H1 (cell line): ENCODE data around the gene SLC13A1. TPM values are rescaled to one million over a fixed set of nuclear protein-coding genes. Genes with fewer than 3 reads are reported as not detected.

Experiments used
- CTCF ChIA-PET: fragments of 300-600 bp; sonication (Branson Sonifier 250); formaldehyde crosslinking; loops from one replicate; lab custom pipeline; 2021; ENCODE audit not compliant: partially characterized antibody; lab: Charles Lee
- POLR2A ChIA-PET: fragments of 300-600 bp; sonication (Branson Sonifier 250); formaldehyde crosslinking; loops from one replicate; lab custom pipeline; 2021; ENCODE audit warnings: inconsistent platforms; ENCODE audit not compliant: partially characterized antibody; lab: Charles Lee
- DNase-seq, 2 experiments: peaks; one replicate each; pipeline versions ENCODE4 v3.0.0 to v3.0.0-alpha.2; 2010 to 2022; ENCODE audit warnings: low spot score in 2 of 2, low read depth in 1 of 2, mixed read lengths in 1 of 2
- FAIRE-seq: peaks from 2 replicates; lab custom pipeline; 2011; peaks lifted over from hg19 to GRCh38; lab: Jason Lieb, UNC
- H2AFZ ChIP-seq: 2 replicates; pipeline ENCODE4 v1.8.1; 2012; ENCODE audit warnings: low read length, inconsistent platforms
- H2AK5ac ChIP-seq: 2 replicates; pipeline ENCODE4 v1.6.1; 2013; ENCODE audit warnings: low read depth, low read length
- H2BK120ac ChIP-seq: replicated peaks from 2 replicates; pipeline ENCODE3; 2013; ENCODE audit warnings: low read depth, low read length, inconsistent platforms
- H2BK12ac ChIP-seq: 2 replicates; pipeline ENCODE4 v1.6.1; 2013; ENCODE audit warnings: low read depth, low read length
- H2BK15ac ChIP-seq: 2 replicates; pipeline ENCODE4 v1.6.1; 2013; ENCODE audit warnings: low read length
- H2BK20ac ChIP-seq: 2 replicates; pipeline ENCODE4 v1.6.1; 2013; ENCODE audit warnings: low read length
- H2BK5ac ChIP-seq: 2 replicates; pipeline ENCODE4 v1.6.1; 2013; ENCODE audit warnings: low read depth, low read length
- H3K14ac ChIP-seq: 2 replicates; pipeline ENCODE4 v1.6.1; 2013; ENCODE audit warnings: inconsistent platforms; ENCODE audit not compliant: insufficient read length
- H3K18ac ChIP-seq: 2 replicates; pipeline ENCODE4 v1.6.1; 2013; ENCODE audit warnings: low read length; ENCODE audit errors: extremely low read depth
- H3K23ac ChIP-seq: 2 replicates; pipeline ENCODE4 v1.6.1; 2013; ENCODE audit warnings: inconsistent platforms; ENCODE audit not compliant: insufficient read length
- H3K23me2 ChIP-seq: 2 replicates; pipeline ENCODE4 v1.6.1; 2013; ENCODE audit warnings: low read depth, low read length
- H3K27ac ChIP-seq: 2 replicates; pipeline ENCODE4 v1.6.1; 2011; ENCODE audit warnings: low read depth, low read length, inconsistent platforms
- H3K27me3 ChIP-seq, 4 experiments: replicated peaks in 1 of 4; 1 replicate in 1 of 4; 2 replicates in 3 of 4; pipeline versions ENCODE4 v1.6.1 to v1.8.1; 2011 to 2013; ENCODE audit warnings: low read length in 3 of 4, mild to moderate bottlenecking in 3 of 4, inconsistent platforms in 2 of 4, mixed read lengths in 2 of 4, moderate library complexity in 1 of 4; ENCODE audit not compliant: control insufficient read depth in 3 of 4, insufficient read depth in 3 of 4; ENCODE audit errors: extremely low read depth in 1 of 4
- H3K36me3 ChIP-seq, 4 experiments: 2 replicates each; pipeline versions ENCODE4 v1.6.1 to v1.8.1; 2011 to 2013; ENCODE audit warnings: mild to moderate bottlenecking in 4 of 4, low read length in 3 of 4, moderate library complexity in 2 of 4, control low read depth in 1 of 4, inconsistent platforms in 1 of 4; ENCODE audit not compliant: insufficient read depth in 4 of 4, control insufficient read depth in 2 of 4
- H3K4ac ChIP-seq: replicated peaks from 2 replicates; pipeline ENCODE3; 2013; ENCODE audit warnings: low read length, low read depth, mixed read lengths, inconsistent platforms; ENCODE audit not compliant: insufficient read length
- H3K4me1 ChIP-seq, 4 experiments: replicated peaks in 1 of 4; 1 replicate in 1 of 4; 2 replicates in 3 of 4; pipeline versions ENCODE4 v1.6.1 to v1.8.1; 2011 to 2013; ENCODE audit warnings: low read length in 3 of 4, inconsistent platforms in 2 of 4, mixed read lengths in 1 of 4; ENCODE audit not compliant: insufficient read depth in 4 of 4, control insufficient read depth in 3 of 4
- H3K4me2 ChIP-seq, 2 experiments: 2 replicates each; pipeline versions ENCODE4 v1.6.1 to v1.8.1; 2011 to 2013; ENCODE audit warnings: low read depth in 2 of 2, low read length in 2 of 2, control low read depth in 1 of 2, inconsistent platforms in 1 of 2, mild to moderate bottlenecking in 1 of 2; ENCODE audit not compliant: insufficient read depth in 1 of 2
- H3K4me3 ChIP-seq, 4 experiments: fragments of 200-600, 300-600 bp in 1 of 4; sonication (generic), shearing (Covaris generic), sonication (Bioruptor Twin) in 1 of 4; 2 replicates each; pipeline versions ENCODE4 v1.5.1 to v1.8.1; 2011 to 2016; ENCODE audit warnings: low read length in 4 of 4, low read depth in 3 of 4, control low read depth in 2 of 4, inconsistent platforms in 2 of 4, mild to moderate bottlenecking in 2 of 4, mixed read lengths in 1 of 4, moderate library complexity in 1 of 4; ENCODE audit not compliant: insufficient read depth in 2 of 4; ENCODE audit errors: extremely low read depth in 1 of 4
- H3K56ac ChIP-seq: replicated peaks from 2 replicates; pipeline ENCODE3; 2013; ENCODE audit warnings: low read depth, mild to moderate bottlenecking, mixed read lengths, low read length, inconsistent platforms; ENCODE audit not compliant: insufficient read length
- H3K79me1 ChIP-seq: 2 replicates; pipeline ENCODE4 v1.6.1; 2013; ENCODE audit warnings: low read depth, low read length, control low read depth
- H3K79me2 ChIP-seq, 2 experiments: 2 replicates each; pipeline versions ENCODE4 v1.6.1 to v1.8.1; 2012 to 2013; ENCODE audit warnings: low read length in 2 of 2, mild to moderate bottlenecking in 2 of 2, inconsistent platforms in 1 of 2; ENCODE audit not compliant: insufficient read depth in 2 of 2, control insufficient read depth in 1 of 2
- H3K9ac ChIP-seq, 4 experiments: replicated peaks in 1 of 4; 1 replicate in 1 of 4; 2 replicates in 3 of 4; pipeline versions ENCODE4 v1.6.1 to v1.8.1; 2011 to 2013; ENCODE audit warnings: low read depth in 3 of 4, low read length in 3 of 4, control low read depth in 2 of 4, mild to moderate bottlenecking in 2 of 4, moderate library complexity in 2 of 4, inconsistent platforms in 1 of 4; ENCODE audit errors: extremely low read depth in 1 of 4
- H3K9me3 ChIP-seq, 2 experiments: 2 replicates each; pipeline versions ENCODE4 v1.6.1 to v1.8.1; 2012 to 2013; ENCODE audit warnings: mild to moderate bottlenecking in 2 of 2, moderate library complexity in 2 of 2, control low read depth in 1 of 2, inconsistent platforms in 1 of 2, low read depth in 1 of 2, low read length in 1 of 2, mixed read lengths in 1 of 2; ENCODE audit not compliant: insufficient read depth in 2 of 2
- H4K20me1 ChIP-seq, 2 experiments: replicated peaks in 1 of 2; 2 replicates each; pipeline versions ENCODE3 to v1.8.1; 2011 to 2013; ENCODE audit warnings: inconsistent platforms in 2 of 2, low read length in 2 of 2, mild to moderate bottlenecking in 1 of 2; ENCODE audit not compliant: insufficient read depth in 2 of 2, control insufficient read depth in 1 of 2
- H4K5ac ChIP-seq: 2 replicates; pipeline ENCODE4 v1.6.1; 2013; ENCODE audit warnings: low read length, low read depth, mixed read lengths, inconsistent platforms; ENCODE audit not compliant: insufficient read length
- H4K8ac ChIP-seq: 2 replicates; pipeline ENCODE4 v1.8.0; 2013; ENCODE audit warnings: mild to moderate bottlenecking, moderate library complexity, low read length, inconsistent platforms; ENCODE audit not compliant: insufficient read depth; ENCODE audit errors: extremely low read depth
- H4K91ac ChIP-seq: replicated peaks from 2 replicates; pipeline ENCODE3; 2013; ENCODE audit warnings: low read length, mixed read lengths, inconsistent platforms; ENCODE audit not compliant: insufficient read length
- CHD1 ChIP-seq: IDR thresholded peaks from 2 replicates; pipeline ENCODE4 v1.6.1; 2012; ENCODE audit warnings: low read depth, low read length, improper control_type of control experiment
- FOSL1 ChIP-seq: IDR thresholded peaks from 2 replicates; pipeline ENCODE4 v1.6.1; 2011; ENCODE audit warnings: mild to moderate bottlenecking, low read depth, low read length, moderate library complexity; ENCODE audit not compliant: insufficient read depth
- HDAC2 ChIP-seq, 2 experiments: fragments of 300-600 bp in 1 of 2; sonication (generic) in 1 of 2; IDR thresholded peaks; 2 replicates each; pipeline ENCODE4 v1.6.1; 2011 to 2012; ENCODE audit warnings: low read depth in 2 of 2, low read length in 2 of 2, mild to moderate bottlenecking in 2 of 2, moderate library complexity in 2 of 2, borderline replicate concordance in 1 of 2, inconsistent platforms in 1 of 2
- JUN ChIP-seq: IDR thresholded peaks from 2 replicates; pipeline ENCODE4 v1.6.1; 2011; ENCODE audit warnings: low read depth, mild to moderate bottlenecking, improper control_type of control experiment, low read length
- JUND ChIP-seq: IDR thresholded peaks from 2 replicates; pipeline ENCODE4 v1.6.1; 2011; ENCODE audit warnings: mild to moderate bottlenecking, improper control_type of control experiment, low read length
- RBBP5 ChIP-seq: IDR thresholded peaks from 2 replicates; pipeline ENCODE4 v1.7.1; 2012; ENCODE audit warnings: low read depth, mild to moderate bottlenecking, inconsistent platforms, low read length, moderate library complexity, borderline replicate concordance
- RFX5 ChIP-seq: IDR thresholded peaks from 2 replicates; pipeline ENCODE4 v1.6.1; 2011; ENCODE audit warnings: low read depth, low read length, improper control_type of control experiment, borderline replicate concordance
- SAP30 ChIP-seq: fragments of 300-600 bp; sonication (generic); IDR thresholded peaks from 2 replicates; pipeline ENCODE4 v1.7.1; 2012; ENCODE audit warnings: low read length, moderate library complexity, mild to moderate bottlenecking, inconsistent platforms; ENCODE audit not compliant: insufficient read depth, insufficient replicate concordance
- SUZ12 ChIP-seq: fragments of 200-600 bp; sonication (generic); IDR thresholded peaks from 2 replicates; pipeline ENCODE4 v1.6.1; 2012; ENCODE audit warnings: mild to moderate bottlenecking, inconsistent platforms, low read length, moderate library complexity, mixed read lengths
- TBP ChIP-seq: IDR thresholded peaks from 2 replicates; pipeline ENCODE4 v1.6.1; 2011; ENCODE audit warnings: low read depth, low read length, improper control_type of control experiment
- WGBS, 2 experiments: shearing (Covaris generic) in 1 of 2; methylation state at CpG; one replicate each; pipeline versions ENCODE4 v1.1.6 to v1.1.7; 2013 to 2015; ENCODE audit warnings: low lambda C conversion rate in 2 of 2, mixed read lengths in 2 of 2, inconsistent platforms in 1 of 2, low coverage in 1 of 2, missing lambda C conversion rate in 1 of 2; ENCODE audit not compliant: insufficient replicate concordance in 2 of 2, insufficient coverage in 1 of 2, insufficient read length in 1 of 2; ENCODE audit errors: extremely low coverage in 1 of 2, missing lambda C conversion rate in 1 of 2; 5-methylcytosine and 5-hydroxymethylcytosine counted together
- polyA plus RNA-seq, 7 experiments: library from polyadenylated mRNA; depleted of rRNA in 3 of 7; stranded (reverse) in 5 of 7; unstranded in 2 of 7; fragments of >200 nt in 5 of 7; fragments of 200-250 nt in 2 of 7; gene quantifications; 1 replicate in 5 of 7; 2 replicates in 1 of 7; 4 replicates in 1 of 7; pipeline versions ENCODE4 v1.2.1 to v1.2.3, GENCODE V29; 2011 to 2013; ENCODE audit warnings: missing spikeins in 2 of 7, mixed read lengths in 2 of 7
- total RNA-seq: library from RNA; stranded (reverse); fragmentation: NEBNext Ultra II Directional; extraction: Animal tissue kit (Norgen Biotek cat#: 25700); gene quantifications from 2 replicates; pipeline ENCODE4 v1.2.1, GENCODE V29; 2021

SLC13A1 gene
- total and polyA plus RNA-seq, 2 of the 8 experiments (the other 6 are each of a cell fraction or from before 2014, with no cell fraction given): not detected

DNA sequence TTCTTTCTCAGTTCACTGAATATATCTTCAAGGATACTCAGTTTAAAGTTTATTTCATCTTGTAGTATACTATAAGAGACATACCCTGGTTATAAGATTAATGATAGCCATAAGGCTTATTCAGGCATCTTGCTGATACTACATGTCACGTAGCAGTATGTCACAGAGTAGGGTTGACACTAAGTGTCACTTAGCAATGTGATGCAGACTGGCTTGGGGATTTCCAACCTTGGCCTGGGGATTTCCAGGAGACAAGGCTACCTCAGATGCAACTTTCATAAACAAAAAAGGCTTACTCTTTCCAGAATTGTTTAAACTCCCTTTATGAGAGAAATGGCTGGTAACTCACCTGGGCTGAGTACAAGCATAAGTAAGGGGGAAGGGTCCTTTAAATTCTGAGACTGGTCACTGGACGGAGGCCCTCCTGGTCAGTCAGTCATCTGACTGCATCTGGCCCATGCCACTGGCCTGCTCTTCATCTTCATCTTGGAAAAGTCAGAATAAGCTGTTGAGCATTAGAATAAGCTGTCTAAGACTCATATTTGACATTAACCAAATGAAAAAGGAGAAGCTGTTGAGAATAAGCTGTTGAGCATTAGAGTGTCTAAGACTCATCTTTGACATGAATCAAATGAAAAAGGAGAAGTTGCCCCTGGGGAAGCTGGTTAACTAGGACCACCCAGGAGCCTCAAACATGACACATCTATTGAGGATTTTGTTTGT, 9.5 kb downstream of the SLC13A1 start:
- H4K20me1 ChIP-seq: no peaks in the 10 kb centered on the region
- no peak overlapping the region for H2BK15ac ChIP-seq
- CTCF ChIA-PET: interaction anchor here (1.1 to 1.2 kb wide), 2 partner anchors 16 to 94 kb away, joined by 3 read pairs; no protein-coding TSS in a partner anchor
- FAIRE-seq (no peak), DNase-seq (no peak)
- no peak overlapping the region for H4K5ac ChIP-seq
- no peak overlapping the region for H2BK12ac ChIP-seq
- no peak overlapping the region for H4K8ac ChIP-seq
- H3K14ac ChIP-seq: no peak overlapping the region
- H3K4me2 ChIP-seq: no peak overlapping the region
- no peaks in the 10 kb centered on the region for H3K4me1 ChIP-seq
- H3K23me2 ChIP-seq: no peaks in the 10 kb centered on the region
- H3K9ac ChIP-seq: no peak overlapping the region
- POLR2A ChIA-PET: no interaction called here
- H2BK120ac ChIP-seq: no peak overlapping the region
- no peak overlapping the region for H2AFZ ChIP-seq
- H3K9me3 ChIP-seq: peaks cover 0 to 2% of the 10 kb centered on the region in 2 experiments; a peak in 1 of 4 replicates
- WGBS, 2 experiments: 94% methylated on average over 2 of the region's 2 CpGs; no CpG with 5 or more reads in 1 of the 2 experiments
- H3K56ac ChIP-seq: no peak overlapping the region
- no peaks in the 10 kb centered on the region for H3K79me2 ChIP-seq
- H3K36me3 ChIP-seq: no peaks in the 10 kb centered on the region
- no peak overlapping the region for H2AK5ac ChIP-seq
- H2BK5ac ChIP-seq: no peak overlapping the region
- no peak overlapping the region for H2BK20ac ChIP-seq
- no peaks in the 10 kb centered on the region for H3K79me1 ChIP-seq
- H4K91ac ChIP-seq: no peak overlapping the region
- no peak overlapping the region for H3K4me3 ChIP-seq
- no peak overlapping the region for H3K18ac ChIP-seq
- H3K27ac ChIP-seq: no peak overlapping the region
- no peak overlapping the region for H3K4ac ChIP-seq
- no peak overlapping the region for H3K23ac ChIP-seq
- H3K27me3 ChIP-seq: no peaks in the 10 kb centered on the region
- TF ChIP-seq SAP30: no peak
- TF ChIP-seq HDAC2 (IDR thresholded peaks at IDR 0.05; ENCODE audit: borderline replicate concordance in 1 of 2, low read depth in 2 of 2, low read length in 2 of 2): no peak
- no peak for TF ChIP-seq JUND
- no peak for TF ChIP-seq SUZ12
- TF ChIP-seq RFX5: no peak
- no peak for TF ChIP-seq JUN
- no peak for TF ChIP-seq FOSL1
- TF ChIP-seq CHD1: no peak
- no peak for TF ChIP-seq RBBP5
- TF ChIP-seq TBP: no peak
